ENCODE measurements around the gene PMIS2.

The PMIS2 gene

DNA sequence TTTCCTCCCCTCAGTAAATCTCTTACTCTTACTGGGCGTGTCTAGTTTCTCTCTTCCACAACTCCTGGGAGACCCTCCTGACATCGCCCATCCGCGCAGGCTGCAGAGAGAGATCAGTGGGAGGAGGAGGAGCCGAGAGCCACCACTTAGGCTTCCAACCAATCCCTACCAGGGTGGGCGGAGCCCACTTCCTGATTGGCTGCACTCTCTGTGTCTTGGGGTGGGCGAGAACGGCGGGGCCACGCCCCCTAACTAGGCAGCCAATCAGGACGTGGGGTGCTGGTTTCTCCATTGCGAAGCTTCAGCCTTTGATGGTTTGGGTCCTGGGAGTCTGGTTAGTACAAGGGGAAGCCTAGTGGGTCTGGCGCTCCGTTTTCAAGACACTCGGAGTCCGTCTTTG is at the start of gene PMIS2:
Gene PMIS2 (plus strand): TSS at position 326 of the 400 bp plus-strand sequence. CDS start 87 bp downstream, outside the sequence.
- TF ChIP-seq, protein P1, sequence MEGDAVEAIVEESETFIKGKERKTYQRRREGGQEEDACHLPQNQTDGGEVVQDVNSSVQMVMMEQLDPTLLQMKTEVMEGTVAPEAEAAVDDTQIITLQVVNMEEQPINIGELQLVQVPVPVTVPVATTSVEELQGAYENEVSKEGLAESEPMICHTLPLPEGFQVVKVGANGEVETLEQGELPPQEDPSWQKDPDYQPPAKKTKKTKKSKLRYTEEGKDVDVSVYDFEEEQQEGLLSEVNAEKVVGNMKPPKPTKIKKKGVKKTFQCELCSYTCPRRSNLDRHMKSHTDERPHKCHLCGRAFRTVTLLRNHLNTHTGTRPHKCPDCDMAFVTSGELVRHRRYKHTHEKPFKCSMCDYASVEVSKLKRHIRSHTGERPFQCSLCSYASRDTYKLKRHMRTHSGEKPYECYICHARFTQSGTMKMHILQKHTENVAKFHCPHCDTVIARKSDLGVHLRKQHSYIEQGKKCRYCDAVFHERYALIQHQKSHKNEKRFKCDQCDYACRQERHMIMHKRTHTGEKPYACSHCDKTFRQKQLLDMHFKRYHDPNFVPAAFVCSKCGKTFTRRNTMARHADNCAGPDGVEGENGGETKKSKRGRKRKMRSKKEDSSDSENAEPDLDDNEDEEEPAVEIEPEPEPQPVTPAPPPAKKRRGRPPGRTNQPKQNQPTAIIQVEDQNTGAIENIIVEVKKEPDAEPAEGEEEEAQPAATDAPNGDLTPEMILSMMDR (IDR thresholded peaks at IDR 0.05; ENCODE audit: extremely low read depth, insufficient read depth, missing control alignments): no peak
- in situ Hi-C loops (cut with MboI; ENCODE audit: low pct_unique_long_range_greater_than_20kb, low sequenced_read_pairs, unreplicated experiment): no loop called here
- no peak for DNase-seq (ENCODE audit: low spot score)

- TF ChIP-seq, protein P1 (IDR thresholded peaks at IDR 0.05; ENCODE audit: extremely low read depth, insufficient read depth, missing control alignments): no peak
- peak; percentile 66 for DNase-seq (ENCODE audit: low spot score)
- in situ Hi-C loops (cut with MboI; ENCODE audit: low pct_unique_long_range_greater_than_20kb, low sequenced_read_pairs, unreplicated experiment): no loop called here
Measured at GRCh38 chr19:35539314-35539713, 46.7 kb upstream of the PMIS2 start.

- in situ Hi-C loops (cut with MboI; ENCODE audit: low pct_unique_long_range_greater_than_20kb, low sequenced_read_pairs, unreplicated experiment): no loop called here
- no peak for DNase-seq (ENCODE audit: low spot score)
- TF ChIP-seq, protein P1 (IDR thresholded peaks at IDR 0.05; ENCODE audit: extremely low read depth, insufficient read depth, missing control alignments): no peak
Measured at GRCh38 chr19:35539850-35540249, 46.1 kb upstream of the PMIS2 start.

DNA sequence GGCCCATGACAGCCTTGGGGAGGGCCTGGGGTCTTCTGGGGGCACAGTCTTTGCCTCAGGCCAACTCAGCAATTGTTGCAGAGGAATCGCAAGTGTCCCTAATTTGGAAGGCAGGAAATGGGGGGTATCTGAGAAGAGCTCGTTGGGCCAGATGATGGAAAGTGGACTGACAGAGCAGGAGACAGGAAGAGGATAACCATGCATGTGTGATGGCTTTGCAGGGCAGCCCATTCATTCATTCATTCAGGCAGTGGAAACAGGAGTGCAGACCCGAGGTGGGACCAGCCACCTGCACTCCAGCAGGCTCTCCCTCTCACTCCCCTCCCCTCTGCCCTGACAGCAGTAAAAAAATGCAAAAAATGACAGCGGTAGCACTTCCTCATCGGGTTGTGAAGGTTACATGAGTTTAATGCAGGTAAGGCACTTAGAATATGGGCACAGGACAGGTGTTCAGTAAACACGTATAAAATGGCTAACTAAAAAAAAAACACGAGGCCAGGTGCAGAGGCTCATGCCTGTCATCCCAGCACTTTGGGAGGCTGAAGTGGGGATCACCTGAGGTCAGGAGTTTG is 45.5 kb upstream of the PMIS2 start:
- in situ Hi-C loops (cut with MboI; ENCODE audit: low pct_unique_long_range_greater_than_20kb, low sequenced_read_pairs, unreplicated experiment): no loop called here
- no peak for DNase-seq (ENCODE audit: low spot score)

DNA sequence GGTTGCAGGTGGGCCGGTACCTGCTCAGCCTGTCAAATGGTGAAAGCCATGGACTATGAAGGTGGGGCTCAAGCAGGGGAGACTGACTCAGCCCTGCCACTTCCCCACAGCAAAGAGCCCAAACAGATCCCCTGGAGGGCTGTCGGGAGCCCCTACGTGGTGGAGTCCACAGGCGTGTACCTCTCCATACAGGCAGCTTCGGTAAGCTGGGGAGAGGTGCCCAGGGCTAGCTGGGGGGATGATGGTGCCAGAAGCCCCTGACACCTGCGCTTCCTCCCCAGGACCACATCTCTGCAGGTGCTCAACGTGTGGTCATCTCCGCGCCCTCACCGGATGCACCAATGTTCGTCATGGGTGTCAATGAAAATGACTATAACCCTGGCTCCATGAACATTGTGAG is 43.8 kb upstream of the PMIS2 start:
- TF ChIP-seq, protein P1 (IDR thresholded peaks at IDR 0.05; ENCODE audit: extremely low read depth, insufficient read depth, missing control alignments): no peak
- DNase-seq (ENCODE audit: low spot score): no peak
- in situ Hi-C loops (cut with MboI; ENCODE audit: low pct_unique_long_range_greater_than_20kb, low sequenced_read_pairs, unreplicated experiment): no loop called here

More for the DNA sequence above, 45.5 kb upstream of the PMIS2 start:
- TF ChIP-seq, protein P1 (IDR thresholded peaks at IDR 0.05; ENCODE audit: extremely low read depth, insufficient read depth, missing control alignments): no peak

- in situ Hi-C loops (cut with MboI; ENCODE audit: low pct_unique_long_range_greater_than_20kb, low sequenced_read_pairs, unreplicated experiment): no loop called here
- DNase-seq (ENCODE audit: low spot score): no peak
- TF ChIP-seq, protein P1 (IDR thresholded peaks at IDR 0.05; ENCODE audit: extremely low read depth, insufficient read depth, missing control alignments): no peak
Measured at GRCh38 chr19:35543280-35544109, 42.5 kb upstream of the PMIS2 start.

Data from GM13977 (cell line).